NB4 (cell line): ENCODE results near the gene KCNA5.

Source experiments
- TF ChIP-seq, protein P1 (sequence below): IDR thresholded peaks from 2 replicates; pipeline ENCODE4 v1.6.1; 2011; ENCODE audit warnings: low read depth, low read length
- TF ChIP-seq, protein P2 (sequence below): IDR thresholded peaks from one replicate; pipeline ENCODE4 v1.5.1; 2012; ENCODE audit warnings: low read depth, low read length

DNA sequence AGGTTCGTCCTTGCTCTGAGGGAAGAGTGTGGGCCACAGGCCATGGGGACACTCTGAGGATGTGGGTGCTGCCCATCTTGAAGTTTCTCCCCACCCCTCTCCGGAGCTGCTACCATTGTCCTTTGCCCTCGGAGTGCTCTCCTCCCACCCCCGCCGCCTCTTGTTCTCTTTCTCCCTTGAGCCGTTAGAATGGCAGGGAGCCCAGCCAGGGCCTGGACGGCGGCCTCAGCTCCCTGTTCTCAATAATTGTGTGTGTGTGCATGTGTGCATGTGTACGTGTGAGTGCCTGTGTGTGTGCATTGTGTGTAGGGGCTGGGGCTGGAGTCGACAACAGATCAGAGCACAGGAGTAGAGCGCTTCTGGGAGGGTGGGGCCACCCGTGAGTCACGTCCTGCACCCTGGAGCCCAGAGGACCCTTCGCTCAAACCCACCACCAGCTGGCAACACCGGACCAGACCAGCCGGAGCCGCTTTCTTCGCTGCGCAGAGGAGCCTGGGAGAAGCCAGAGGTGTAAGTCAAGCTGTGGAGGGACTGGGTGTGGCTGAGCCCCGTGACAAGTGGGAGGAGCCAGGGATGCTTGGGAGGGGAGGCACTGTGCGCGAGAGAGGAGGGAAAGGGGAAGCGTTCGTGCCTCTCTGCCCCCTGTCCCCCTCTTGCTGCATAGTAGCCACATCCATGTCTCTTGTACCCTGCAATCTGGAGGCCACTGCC lies 25.9 kb upstream of the KCNA5 start:
- TF ChIP-seq, protein P1, sequence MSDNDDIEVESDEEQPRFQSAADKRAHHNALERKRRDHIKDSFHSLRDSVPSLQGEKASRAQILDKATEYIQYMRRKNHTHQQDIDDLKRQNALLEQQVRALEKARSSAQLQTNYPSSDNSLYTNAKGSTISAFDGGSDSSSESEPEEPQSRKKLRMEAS: no peak
- TF ChIP-seq, protein P2, sequence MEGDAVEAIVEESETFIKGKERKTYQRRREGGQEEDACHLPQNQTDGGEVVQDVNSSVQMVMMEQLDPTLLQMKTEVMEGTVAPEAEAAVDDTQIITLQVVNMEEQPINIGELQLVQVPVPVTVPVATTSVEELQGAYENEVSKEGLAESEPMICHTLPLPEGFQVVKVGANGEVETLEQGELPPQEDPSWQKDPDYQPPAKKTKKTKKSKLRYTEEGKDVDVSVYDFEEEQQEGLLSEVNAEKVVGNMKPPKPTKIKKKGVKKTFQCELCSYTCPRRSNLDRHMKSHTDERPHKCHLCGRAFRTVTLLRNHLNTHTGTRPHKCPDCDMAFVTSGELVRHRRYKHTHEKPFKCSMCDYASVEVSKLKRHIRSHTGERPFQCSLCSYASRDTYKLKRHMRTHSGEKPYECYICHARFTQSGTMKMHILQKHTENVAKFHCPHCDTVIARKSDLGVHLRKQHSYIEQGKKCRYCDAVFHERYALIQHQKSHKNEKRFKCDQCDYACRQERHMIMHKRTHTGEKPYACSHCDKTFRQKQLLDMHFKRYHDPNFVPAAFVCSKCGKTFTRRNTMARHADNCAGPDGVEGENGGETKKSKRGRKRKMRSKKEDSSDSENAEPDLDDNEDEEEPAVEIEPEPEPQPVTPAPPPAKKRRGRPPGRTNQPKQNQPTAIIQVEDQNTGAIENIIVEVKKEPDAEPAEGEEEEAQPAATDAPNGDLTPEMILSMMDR: no peak
